ENCODE data around the gene ATP2B3.

The ATP2B3 gene

DNA sequence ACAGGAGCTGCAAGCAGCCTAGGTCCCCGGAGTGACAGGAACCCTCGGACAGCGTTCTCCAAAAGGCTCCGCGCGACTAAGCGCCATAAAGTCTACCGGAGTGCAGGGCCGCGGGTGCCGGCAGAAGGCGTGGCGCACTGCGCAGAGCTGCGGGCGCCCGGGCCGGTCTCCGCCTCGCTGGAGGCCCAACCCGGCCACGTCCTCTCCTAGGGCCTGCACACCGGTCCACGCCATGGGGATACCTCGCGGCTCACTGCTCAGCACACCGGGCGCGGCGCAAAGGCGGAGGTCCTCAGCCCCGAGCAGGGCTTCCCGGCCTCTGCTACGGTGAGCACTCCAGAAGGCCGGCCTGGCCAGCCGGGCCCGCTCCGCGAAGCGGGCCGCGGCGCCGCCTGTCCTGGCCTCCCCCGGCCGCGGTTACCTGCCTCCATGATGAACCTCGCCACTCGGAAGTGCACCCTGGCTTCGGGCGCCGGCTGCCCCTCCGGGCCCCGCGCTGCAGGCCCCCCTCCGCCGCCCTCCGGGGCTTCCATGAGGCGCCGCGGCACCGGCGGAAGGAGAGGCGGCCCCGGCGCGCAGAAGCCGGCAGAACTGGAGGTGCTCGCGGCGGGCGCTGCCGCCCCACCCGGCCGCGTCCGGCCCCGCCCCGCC, 81.2 kb downstream of the ATP2B3 start, which contains the start of gene CCNQ:
Gene CCNQ, minus strand, starts transcription at position 599 of the 651 bp plus-strand sequence. Its CDS starts 66 bp downstream, at position 533.
- DNase-seq, result no peak

DNA sequence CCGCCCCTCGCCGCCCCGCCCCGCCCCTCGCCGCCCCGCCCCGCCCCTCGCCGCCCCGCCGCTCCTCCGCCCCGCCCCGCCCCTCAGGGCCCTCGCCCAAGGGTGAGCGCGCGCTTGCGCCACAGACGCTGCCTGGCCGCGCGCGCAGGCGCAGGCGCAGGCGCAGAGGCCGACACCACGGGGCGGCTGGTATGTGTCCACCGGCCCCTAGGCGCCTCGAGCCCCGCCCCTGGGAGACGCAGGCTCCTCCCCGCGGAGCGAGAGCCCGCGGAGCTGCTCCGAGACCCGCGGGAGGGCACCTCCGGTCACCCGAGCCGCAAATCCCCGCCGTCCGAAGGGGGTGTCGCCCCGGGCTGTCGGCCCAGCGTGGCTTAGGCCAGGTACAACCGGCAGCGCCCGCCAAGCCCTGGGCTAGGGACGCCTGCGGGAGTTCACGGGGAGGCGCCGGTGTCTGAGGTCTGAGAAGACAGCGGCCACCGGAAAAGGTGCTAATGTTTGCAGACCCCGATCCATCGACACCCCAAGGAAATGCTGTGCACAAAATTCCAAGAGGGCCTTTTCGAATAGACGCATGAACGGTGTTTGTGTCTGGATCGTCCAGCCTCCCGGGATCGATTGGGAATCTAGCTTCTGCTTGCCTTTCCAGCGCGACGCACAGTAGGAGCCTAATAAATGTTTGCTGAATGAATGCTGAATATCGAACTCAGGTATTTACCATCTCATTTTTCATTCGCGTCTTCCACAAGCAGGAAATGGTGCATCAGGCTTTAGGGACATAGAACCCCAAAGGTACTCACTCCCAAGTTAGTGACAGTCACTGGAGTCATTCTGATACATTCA, 82.0 kb downstream of the ATP2B3 start:
- DNase-seq, result peak; percentile 85

DNA sequence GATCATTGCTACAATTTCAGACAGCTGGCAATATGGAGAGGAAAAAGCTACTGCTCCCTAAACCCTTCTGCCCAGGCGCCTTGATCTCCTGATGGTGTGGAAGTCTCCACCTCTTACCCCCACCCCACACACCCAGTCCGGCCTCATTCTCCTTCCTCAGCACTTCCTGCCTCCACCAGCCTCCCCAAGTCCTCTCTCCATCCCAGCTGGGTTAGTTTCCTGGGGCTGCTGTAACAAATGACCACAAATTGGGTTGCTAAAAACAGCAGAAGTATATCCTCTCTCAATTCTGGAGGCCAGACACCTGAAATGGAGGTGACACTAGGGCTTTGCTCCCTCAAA, 82.6 kb downstream of the ATP2B3 start:
- DNase-seq, result no peak

DNA sequence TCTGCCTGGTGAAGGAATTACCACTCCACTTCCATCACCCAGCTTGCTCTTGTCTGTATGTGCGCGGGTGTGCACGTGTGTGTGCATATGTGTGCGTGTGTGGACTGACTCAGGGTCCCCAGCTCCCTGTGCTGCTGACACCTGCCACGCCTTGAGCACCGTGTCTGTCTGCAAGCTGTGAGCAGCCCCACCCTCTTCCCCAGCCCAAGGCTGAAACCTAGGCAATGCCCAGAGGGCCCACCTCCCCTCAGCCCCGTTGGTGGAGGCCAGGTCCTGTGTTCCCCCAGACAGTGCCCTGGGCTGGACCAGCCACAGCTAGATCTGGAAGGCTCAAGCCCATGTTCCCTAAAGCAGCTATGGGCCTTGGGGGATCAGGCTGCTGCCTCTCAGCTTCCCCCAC, 83.5 kb downstream of the ATP2B3 start:
- DNase-seq, result no peak

DNA sequence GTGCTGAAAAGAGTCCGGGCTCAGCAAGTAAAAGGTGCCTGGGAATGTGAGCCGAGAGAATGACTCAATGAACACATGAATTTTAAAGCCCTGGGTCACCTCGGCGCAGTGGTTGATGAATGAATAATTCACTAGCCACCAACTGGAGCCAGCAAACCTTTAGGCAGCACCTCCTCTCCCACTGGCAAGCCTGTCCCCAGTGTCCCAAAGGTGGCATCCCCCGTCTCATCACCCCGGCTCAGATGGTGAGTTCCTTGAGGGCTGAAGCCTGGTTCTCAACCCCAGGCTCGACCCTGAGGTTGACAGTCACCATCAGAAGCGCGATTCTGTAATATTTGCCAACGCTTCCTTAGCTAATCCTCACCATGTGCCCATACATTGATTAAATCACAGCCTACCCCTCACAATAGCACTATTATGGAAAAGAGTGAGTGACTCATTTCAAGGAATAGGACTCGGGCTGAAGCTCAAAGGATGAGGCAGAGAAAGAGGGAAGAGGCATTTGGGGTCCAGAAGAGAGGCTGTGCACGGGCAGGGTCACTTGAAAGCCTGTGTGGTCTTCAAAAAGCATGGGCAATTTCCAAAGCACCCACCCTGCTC, 84.2 kb downstream of the ATP2B3 start:
- no peak for DNase-seq

DNA sequence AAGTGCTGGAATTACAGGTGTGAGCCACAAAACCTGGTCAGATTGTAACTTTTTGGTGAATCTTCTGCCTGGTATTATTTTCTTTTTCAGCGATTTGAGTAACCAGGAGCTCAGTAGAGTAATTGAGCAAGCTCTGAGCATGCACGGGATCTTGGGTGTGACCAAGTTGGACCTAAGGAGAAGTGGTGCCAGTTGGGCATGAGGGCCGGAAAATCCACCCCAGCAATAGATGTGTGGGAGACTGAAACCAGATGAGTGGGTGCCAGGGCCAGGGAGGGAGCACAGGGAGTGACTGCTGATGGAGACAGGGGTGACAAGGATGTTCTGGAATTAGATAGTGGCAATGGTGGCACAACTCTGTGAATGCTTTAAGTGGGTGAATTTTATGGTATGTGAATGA, 85.2 kb downstream of the ATP2B3 start:
- no peak for DNase-seq

DNA sequence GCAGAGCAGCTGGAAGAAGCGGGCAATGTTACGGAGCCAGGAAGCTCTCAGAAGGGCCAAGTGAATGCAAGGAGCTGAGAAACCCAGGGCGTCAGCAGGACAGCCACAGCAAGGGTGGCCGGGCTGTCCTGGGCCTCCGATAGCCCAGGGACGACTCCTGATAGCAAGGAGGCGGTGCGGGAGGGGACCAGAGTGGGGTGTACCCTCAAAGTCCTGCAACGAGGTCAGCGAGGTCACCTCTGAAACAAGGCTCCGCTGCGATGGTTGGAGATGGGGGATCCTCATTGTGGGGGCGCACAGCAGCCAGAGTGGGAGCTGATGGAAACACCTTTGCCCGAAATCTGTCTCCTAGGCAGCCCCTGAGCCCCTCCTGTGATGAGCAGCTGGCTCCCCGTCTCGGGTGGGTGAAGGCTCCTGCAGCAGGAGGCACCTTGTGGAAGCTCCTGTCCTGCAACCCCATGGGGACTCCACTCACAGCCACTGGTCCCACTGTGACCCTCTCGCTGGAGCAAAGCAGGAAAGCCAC, 85.8 kb downstream of the ATP2B3 start:
- peak; percentile 6 for DNase-seq

DNA sequence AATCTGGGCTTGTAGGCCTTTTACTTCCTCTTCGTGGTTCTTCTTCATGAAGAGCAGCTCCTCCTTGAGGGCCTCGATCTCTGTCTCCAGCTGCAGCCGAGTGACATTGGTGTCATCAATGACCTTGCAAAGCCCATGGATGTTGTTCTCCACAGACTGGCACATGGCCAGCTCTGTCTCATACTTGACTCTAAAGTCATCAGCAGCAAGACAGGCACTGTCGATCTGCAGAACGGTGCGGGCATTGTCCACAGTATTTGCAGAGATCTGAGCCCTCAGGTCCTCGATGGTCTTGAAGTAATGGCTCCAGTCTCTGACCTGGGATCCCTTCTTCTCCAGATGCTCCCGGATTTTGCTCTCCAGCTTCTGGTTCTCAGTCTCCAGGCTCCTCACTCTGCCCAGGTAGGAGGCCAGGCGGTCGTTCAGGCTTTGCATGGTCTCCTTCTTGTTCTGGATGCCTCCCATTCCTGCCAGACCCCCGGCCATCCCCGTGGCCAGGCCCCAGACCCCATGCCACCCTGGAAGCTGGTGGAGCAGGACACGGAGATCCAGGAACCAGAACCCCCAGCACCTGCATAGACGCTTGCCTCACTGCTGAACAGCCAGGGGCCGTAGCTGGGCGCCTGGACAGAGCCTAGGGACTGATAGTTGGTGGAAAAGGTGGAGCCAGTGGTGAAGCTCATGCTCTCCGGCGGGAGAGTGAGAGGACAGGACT, 87.4 kb downstream of the ATP2B3 start:
- DNase-seq, result peak; percentile 10

DNA sequence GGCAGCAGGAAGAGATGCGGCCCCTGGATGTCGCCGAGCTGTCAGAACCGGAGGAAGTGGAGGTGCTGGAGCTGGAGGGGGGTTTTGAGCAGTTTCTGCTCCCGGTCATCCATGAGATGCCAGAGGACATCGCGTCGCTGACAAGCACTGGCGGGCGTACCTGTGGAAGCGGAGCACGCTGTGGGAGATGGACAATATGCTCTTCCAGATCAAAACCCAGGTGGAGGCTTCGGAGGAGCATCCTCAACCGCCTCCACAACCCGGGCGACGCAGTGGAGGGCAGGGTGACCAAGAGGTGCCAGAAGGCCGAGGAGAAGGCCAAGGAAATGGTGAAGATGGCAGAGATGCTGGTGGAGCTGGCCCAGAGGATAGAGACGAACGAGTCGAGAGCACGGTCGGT, 89.1 kb downstream of the ATP2B3 start:
- DNase-seq, result no peak

DNA sequence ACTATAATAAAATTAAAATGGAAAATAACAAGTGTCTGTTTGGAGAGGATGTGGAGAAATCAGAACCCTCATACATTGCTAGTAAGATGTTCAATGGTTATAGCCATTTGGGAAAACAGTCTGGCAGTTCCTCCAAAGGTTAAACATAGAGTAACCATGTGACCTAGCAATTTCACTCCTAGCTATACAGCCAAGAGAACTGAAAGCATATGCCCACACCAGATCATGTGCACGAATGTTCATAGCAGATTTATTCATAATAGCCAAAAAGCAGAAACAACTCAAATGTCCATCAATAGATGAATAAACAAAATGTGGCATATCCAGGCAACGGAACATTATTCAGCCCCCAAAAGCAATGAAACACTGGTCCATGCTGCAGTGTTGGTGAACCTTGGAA, 90.9 kb downstream of the ATP2B3 start:
- no peak for DNase-seq

DNA sequence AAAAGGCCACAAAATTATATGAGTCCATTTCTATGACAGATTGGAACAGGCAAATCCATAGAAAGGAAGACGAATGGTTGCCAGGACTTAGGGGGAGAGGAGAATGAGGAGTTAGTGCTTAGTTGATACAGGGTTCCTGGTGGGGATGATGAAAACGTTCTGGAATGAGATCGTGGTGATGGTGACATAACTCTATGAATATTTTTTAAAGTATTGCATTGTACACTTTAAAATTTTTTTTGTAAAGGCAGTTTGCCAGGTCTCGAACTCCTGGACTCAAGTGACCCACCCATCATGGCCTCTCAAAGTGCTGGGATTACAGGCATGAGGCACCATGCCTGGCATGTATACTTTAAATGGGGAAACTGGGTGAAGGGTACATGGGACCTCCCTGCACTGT, 91.4 kb downstream of the ATP2B3 start:
- no peak for DNase-seq

DNA sequence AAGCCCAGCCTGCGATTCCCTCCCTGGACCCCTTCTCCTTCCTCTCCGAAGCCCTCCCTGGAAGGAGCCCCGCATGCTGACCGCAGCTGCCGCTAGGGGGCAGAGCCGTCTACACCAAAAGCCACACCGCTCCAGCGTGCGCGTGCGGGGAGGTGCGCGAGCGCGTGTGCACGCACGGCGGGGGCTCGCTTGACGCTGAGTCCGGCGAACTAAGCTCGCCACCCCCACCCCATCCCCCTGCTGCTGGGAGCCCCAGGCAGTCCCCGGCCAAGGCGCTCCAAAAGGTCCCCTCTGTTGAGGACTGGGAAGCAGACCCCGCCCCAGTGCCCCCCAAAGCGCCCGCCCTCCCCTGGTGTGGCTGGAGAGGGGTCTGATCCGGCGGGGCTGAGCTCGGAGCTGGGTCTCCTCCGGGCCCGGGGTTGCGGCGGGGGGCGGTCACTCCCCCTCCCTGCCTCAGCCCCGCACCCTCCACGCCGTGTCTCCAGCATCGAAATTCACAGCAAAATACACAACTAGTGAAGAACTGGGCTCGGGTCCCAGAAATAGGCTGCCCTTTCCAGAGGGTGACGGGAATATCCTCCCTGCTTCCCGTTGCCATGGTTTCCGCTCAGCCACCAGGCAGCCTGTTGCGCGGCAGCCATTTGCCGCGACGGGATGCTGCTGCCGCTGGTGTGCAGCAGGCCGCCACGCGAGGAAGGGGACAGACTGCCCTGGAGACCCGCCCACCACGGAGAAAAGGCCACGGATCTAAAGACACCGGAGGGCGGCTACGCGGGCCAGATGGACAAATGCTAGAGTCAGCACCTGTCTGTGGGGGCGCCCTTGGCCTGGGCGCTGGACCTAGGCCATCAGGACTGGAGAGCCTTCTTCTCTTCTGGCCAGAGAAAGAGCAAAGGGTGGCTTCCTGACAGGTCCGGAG, 92.7 kb downstream of the ATP2B3 start:
- DNase-seq, result peak; percentile 78

DNA sequence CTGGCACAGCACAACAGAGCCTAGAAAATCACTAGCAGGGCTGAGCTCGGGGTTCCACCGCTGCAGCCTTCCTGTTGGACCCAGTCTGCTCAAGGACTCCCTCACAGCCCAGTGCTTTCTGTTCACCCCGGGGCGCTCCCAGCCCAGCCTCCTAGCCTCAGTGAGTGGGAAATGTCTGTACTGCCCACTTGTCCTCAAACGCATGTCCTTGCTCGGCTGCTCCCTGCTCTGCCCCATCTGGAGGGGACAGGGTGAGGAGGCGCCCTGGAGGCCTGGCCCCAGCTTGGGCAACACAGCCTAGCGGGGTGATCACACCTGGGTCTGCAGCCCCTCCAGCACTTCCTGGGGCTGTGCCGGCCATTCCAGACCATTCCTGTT, 93.4 kb downstream of the ATP2B3 start:
- no peak for DNase-seq

DNA sequence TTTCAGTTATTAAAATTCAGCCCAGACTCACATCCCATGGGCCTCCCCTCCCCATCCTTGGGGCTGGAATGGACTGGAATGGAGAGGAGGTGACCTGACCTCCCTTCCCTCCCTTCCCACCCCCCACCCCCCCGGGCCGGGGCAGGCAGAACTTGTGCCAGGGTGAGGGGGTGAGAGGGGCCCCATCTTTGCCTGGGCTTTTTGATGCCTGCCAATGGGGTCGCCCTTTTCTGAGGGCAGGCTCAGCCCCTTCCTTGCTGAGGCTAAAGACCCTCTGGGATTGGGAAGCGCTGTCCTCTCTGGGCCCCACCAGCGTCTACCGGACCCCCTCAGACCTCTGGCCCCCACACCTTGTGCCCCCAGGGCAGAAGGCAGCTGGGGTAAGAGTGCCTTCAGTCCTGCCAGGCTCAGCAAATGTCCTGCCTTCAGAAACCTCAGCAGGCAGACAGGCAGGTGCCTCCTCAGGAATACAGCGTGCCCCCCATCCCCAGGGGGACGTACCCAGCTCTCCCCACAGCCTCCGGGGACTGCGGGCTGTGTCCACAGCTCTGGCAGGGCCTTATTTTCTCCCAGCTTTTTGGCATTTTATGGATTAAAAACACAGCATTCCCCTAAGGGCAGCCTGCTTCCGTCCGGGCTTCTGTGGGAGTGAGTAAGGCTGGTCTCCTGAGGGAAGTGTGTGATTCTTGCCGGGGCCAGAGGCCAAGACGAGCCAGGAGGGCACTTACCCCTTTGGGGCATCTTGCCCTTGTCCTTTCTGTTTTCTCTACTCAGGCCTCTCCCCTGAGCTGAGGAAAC, 94.1 kb downstream of the ATP2B3 start:
- peak; percentile 10 for DNase-seq

DNA sequence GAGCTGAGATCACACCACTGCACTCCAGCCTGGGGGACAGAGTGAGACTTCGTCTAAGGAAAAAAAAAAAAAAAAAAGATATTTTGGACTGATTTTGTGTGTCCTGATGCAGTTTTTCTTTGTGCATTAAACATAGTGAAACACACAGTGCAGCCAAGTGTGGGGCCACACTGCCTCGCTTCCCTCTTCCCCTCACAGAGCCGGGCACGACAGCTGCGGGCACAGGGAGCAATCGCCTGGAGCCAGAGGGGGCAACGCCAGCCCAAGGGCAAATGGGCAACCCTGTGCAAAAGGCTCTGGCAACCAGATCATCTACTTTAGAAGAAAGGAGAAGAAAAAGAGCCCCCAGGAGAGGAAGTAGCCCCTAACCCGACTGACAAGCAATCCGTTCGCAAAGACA, 95.0 kb downstream of the ATP2B3 start:
- DNase-seq, result peak; percentile 2

DNA sequence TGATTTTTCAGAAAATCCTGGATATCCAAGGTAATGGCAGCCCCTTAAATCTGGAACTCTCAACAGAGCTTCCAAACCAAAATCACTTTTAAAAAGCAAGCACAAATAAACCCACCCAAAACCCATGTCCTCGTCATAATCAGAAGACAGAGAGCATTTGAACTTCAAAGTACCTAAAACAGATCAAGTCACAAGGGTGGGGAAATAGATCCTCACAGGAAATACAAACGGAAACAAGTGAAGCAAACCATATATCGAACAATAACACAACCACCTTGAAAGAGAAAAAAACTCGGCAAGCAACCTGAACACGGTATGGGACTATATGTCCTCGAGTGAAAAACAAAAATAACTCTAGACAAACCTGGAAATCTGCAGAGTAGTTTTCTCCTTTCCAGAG, 97.4 kb downstream of the ATP2B3 start:
- DNase-seq, result no peak

DNA sequence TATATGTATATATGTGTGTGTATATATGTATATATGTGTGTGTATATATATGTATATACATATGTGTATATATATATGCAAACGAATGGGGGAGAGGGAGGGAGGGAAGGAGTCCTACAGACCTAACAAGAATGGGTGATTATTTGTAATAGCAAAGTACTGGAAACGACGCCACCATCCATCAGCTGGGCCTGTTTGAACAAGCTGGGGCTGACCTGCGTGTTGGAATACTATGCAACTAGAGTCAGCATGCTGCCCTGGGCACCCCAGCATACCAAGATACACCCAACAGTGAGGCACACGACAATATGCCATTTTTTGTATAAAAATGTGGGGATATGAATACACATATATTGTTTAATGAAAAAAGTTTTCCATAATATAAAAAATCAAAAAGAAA, 103.1 kb downstream of the ATP2B3 start:
- DNase-seq, result no peak

DNA sequence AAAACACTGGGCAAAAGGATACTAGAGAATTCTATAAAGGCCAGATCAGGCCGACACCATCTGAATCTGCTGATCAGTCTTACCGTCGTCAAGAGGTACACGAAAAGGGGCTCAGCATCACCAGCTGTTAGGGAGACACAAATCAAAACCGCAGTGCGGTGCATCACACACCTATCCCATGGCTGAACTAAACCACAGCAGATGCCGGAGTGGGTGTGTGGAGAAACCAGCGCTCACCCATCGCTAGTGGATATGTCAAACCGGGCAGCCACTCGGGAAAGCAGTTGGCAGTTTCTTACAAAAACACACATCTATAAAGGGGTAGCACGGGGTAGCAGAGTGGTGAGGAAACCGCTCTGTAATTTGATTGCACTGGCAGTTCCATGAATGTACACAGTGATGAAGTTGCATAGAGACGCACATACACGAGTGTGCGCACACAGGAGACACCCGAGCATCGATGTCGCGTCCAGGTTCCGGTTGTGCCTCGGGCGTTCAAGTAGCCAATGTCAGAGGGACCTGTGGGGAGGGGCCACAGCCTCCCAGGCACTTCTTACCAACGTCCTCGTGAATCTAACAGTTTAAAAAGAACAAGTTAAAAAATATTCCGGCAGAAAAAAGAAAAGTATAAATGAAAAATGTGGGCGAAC, 104.6 kb downstream of the ATP2B3 start:
- DNase-seq, result peak; percentile 3

DNA sequence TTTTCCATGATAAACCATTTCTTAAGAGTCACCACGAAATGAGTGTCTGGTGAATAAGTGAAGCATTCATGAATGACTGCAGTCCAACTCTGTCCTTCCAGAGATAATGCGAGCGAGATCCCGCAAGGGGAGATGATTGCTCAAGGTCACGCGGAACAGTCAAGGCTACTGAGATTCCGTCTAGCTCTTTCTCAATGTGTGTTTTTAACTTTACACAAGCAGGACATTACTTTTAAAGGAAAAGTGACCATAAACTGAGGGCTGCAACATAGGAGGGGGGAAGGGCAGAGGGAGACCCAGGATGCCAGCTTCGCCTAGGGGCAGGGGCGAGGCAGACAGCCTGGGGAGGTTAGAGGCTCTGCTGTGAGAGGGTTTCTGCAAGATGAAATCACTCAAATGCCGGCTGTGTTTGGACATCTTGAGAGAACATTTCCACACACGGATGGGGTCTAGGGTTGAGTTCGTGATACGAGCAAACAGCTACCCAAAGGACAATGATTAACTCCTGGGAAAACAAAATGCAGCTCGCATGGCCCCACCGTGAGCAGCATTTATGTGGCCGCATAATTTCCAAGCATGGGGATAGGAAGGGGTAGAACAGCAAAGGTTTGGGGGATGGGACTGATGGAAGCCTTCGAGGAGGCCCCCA, 105.3 kb downstream of the ATP2B3 start:
- no peak for DNase-seq
